GM23248 (cell line): ENCODE measurements around the gene SV2B.

Experiments
- EZH2 ChIP-seq: fragments of 200-600 bp; sonication (generic); IDR thresholded peaks from 2 replicates; pipeline ENCODE4 v1.6.1; 2018; ENCODE audit warnings: antibody characterized with exemption, mild to moderate bottlenecking; ENCODE audit not compliant: insufficient read depth, poor library complexity, severe bottlenecking
- EZH2phosphoT487 ChIP-seq: fragments of 200-600 bp; sonication (generic); IDR thresholded peaks from 2 replicates; pipeline ENCODE4 v1.6.1; 2018; ENCODE audit warnings: antibody characterized with exemption, moderate library complexity, mild to moderate bottlenecking, low read depth; ENCODE audit not compliant: insufficient read depth

GRCh38 chr15:91336687-91337086 lies 236.6 kb downstream of the SV2B start:
- TF ChIP-seq EZH2, result no peak
- no peak for TF ChIP-seq EZH2phosphoT487
